ENCODE data around the gene HERPUD2.

- TF ChIP-seq, protein P1, sequence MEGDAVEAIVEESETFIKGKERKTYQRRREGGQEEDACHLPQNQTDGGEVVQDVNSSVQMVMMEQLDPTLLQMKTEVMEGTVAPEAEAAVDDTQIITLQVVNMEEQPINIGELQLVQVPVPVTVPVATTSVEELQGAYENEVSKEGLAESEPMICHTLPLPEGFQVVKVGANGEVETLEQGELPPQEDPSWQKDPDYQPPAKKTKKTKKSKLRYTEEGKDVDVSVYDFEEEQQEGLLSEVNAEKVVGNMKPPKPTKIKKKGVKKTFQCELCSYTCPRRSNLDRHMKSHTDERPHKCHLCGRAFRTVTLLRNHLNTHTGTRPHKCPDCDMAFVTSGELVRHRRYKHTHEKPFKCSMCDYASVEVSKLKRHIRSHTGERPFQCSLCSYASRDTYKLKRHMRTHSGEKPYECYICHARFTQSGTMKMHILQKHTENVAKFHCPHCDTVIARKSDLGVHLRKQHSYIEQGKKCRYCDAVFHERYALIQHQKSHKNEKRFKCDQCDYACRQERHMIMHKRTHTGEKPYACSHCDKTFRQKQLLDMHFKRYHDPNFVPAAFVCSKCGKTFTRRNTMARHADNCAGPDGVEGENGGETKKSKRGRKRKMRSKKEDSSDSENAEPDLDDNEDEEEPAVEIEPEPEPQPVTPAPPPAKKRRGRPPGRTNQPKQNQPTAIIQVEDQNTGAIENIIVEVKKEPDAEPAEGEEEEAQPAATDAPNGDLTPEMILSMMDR (IDR thresholded peaks at IDR 0.05; ENCODE audit: poor library complexity): no peak
- no peak for TF ChIP-seq EZH2 (IDR thresholded peaks at IDR 0.05; ENCODE audit: borderline replicate concordance)
- TF ChIP-seq EZH2phosphoT487 (IDR thresholded peaks at IDR 0.05; ENCODE audit: low read depth, severe bottlenecking, unreplicated experiment): no peak
Observed at GRCh38 chr7:35738889-35739288, 44.0 kb upstream of the HERPUD2 start.

Measured in hepatocyte (in vitro differentiated cells).